GM10266 (cell line): ENCODE measurements around the gene TRNAU1AP.
"Not testable (repeated sequence)": the region's sequence is repeated elsewhere in the genome, so short reads cannot be mapped to it uniquely, and the experiment has no call there.

ENCODE experiments used
- DNase-seq: peaks from one replicate; pipeline ENCODE4 v3.0.0; 2012; ENCODE audit errors: extremely low spot score
- CTCF ChIP-seq: IDR thresholded peaks from 2 replicates; pipeline ENCODE4 v1.5.1; 2012; ENCODE audit warnings: mild to moderate bottlenecking, low read depth; ENCODE audit not compliant: control insufficient read depth, insufficient read depth; ENCODE audit errors: missing control alignments

Gene TRNAU1AP

DNA sequence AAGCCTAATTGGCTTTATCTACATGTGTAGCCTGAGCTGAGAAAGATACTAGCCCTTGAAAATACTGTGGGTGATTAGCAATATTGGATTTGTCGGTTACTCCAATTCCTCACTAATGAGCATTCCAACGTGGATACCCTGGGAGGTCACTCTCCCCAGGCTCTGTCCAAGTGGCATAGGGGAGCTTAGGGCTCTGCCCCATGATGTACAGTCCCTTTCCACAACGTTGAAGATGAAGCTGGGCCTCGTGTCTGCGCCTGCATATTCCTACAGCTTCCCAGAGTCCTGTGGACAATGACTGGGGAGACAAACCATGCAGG is 44.5 kb upstream of the TRNAU1AP start:
- no peak for TF ChIP-seq CTCF
- no peak for DNase-seq

DNA sequence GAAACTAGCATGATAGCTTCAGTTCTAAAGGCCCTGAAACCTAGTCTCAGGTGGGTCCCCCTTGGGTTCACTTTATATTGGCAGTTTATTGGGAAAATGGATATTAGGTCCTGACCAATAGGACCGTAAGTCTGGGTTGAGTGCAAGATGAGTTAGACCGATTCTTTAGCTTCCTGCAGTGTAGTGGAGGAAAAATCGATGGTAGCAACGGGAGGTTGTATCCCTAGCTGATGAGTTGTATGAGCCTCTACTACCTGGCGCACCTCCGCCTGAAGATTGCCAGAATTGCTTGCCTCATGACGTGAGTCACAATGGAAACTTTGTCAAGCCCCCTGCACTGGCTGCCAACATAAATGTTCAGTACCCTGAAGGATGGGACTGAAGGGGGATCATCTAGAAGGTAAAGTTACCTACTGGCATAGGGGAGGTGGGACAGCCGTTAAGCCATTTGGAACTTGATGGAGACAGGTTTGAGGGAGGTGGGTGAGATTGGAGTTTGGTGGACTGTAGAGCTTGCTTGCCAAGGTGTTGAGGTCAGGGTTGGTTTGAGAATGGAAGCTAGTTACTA is 43.1 kb upstream of the TRNAU1AP start:
- no peak for TF ChIP-seq CTCF
- no peak for DNase-seq

DNA sequence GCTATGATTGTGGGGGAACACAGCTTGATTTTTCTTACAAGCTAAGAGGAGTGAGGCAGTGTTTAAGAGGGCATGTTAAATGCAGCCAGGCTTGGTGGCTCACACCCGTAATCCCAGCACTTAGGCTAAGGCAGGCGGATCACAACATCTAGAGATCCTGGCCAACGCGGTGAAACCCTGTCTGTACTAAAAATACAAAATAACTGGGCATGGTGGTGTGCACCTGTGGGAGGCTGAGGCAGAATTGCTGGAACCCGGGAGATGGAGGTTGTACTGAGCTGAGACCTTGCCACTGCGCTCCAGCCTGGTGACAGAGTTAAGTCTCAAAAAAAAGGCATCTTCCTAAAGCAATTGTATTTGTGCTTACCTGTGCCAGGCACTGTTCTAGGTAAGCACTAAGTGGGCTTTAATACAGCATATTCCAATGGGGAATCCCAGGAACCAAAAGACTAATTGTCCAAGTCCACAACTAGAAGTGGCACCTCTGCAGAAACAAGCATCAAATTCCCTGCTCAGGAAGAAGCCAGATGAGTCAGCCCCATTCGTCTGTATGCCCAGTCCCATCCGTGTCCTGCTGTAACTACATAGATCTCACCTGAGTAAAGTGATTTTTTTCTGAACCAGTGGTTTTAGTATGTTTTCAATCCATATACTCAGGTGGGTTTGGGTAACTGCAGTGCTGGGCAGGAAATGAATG is 42.5 kb upstream of the TRNAU1AP start:
- no peak for DNase-seq
- TF ChIP-seq CTCF: no peak

GRCh38 chr1:28510970-28511440 is 41.9 kb upstream of the TRNAU1AP start:
- DNase-seq: no peak
- no peak for TF ChIP-seq CTCF

GRCh38 chr1:28512058-28512611 is 40.8 kb upstream of the TRNAU1AP start:
- no peak for DNase-seq
- no peak for TF ChIP-seq CTCF

- DNase-seq: not testable (repeated sequence)
Measured at GRCh38 chr1:28514445-28514933, 38.4 kb upstream of the TRNAU1AP start.

GRCh38 chr1:28516518-28516956 is 36.3 kb upstream of the TRNAU1AP start:
- TF ChIP-seq CTCF: no peak
- DNase-seq: no peak
